ENCODE measurements around the gene TARBP2.

DNA sequence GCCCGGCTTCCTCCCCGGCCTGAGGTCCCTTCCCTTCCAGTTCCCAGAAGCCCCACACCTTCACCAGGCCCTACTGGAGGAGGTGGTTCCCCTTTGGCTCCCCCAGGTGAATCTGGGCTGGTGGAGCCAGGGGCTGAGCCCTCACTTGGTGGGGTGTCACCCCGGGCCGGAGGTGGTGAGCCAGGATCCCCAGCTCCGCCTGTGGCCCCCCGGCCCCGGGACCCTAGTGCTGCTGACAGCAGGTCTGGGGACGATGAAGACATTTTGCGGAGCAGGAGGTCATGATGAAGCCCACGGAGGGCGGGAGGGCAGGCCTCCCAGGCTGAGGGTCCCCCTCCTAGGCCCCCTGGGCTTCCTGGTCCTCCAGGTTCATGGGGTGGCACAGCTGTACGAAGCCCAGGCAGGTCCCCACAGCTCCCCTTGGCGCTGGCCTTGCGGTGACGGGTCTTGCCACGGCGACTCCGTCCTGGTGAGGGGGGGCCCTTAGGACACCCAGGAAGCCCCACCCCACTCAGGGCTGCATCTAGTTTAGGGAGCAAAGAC is 18.4 kb upstream of the TARBP2 start:
- TF ChIP-seq, protein P1, sequence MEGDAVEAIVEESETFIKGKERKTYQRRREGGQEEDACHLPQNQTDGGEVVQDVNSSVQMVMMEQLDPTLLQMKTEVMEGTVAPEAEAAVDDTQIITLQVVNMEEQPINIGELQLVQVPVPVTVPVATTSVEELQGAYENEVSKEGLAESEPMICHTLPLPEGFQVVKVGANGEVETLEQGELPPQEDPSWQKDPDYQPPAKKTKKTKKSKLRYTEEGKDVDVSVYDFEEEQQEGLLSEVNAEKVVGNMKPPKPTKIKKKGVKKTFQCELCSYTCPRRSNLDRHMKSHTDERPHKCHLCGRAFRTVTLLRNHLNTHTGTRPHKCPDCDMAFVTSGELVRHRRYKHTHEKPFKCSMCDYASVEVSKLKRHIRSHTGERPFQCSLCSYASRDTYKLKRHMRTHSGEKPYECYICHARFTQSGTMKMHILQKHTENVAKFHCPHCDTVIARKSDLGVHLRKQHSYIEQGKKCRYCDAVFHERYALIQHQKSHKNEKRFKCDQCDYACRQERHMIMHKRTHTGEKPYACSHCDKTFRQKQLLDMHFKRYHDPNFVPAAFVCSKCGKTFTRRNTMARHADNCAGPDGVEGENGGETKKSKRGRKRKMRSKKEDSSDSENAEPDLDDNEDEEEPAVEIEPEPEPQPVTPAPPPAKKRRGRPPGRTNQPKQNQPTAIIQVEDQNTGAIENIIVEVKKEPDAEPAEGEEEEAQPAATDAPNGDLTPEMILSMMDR (conservative IDR thresholded peaks at IDR 0.05; ENCODE audit: low read length): no peak
- no peak for TF ChIP-seq EZH2phosphoT487 (IDR thresholded peaks at IDR 0.05; ENCODE audit: borderline replicate concordance, low read depth, low read length)
